GM18498 (cell line): Measurements from ENCODE around the gene CD300A.

ENCODE experiments used
- ATAC-seq: cut with Tn5 transposase; IDR thresholded peaks from one replicate; pipeline ENCODE4 v1.9.1; 2021; ENCODE audit warnings: mild to moderate bottlenecking, moderate library complexity; ENCODE audit not compliant: unreplicated experiment

CD300A gene

DNA sequence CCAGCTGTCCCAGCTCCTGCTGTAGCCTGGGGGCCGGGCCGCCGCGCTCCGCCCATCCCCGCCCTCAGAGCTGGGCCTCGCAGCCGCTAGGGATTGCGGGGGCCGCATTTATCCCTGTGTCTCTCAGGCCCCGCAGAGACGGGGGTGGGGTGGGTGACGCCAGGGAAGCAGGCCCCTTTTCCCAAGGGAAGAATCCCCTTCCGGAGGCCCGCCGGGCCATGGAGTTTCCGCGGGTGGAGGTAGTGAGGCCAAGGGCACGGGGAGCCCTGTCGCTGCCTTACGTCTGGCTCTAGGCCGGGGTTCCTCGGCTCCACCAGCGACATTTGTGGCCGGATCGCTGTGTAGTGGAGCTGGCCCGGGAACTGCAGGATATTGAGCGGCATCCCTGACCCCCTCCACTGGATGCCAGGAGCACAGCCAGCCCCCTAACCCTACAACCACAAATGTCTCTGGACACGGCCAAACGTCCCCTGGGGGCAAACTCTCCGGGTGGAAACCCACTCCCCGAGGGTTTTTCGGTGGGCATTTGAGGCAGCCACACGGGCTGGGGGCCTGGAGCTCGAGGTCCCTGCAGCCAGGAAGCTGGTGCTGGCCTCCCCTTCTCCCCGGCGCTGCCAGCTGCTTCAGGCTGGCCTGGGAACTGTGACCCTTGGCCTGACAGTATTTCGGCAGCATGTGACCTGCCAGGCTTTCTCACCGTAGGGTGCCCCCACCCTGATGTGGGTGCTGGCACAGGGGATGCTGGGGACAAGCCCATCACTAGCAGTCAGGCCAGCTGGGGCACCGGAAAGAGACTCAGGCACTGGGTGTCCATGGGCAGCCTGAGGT, 12.0 kb upstream of the CD300A start:
- peak; percentile 96 for ATAC-seq

- no peak for ATAC-seq
Observed at GRCh38 chr17:74455025-74455545, 11.3 kb upstream of the CD300A start.

DNA sequence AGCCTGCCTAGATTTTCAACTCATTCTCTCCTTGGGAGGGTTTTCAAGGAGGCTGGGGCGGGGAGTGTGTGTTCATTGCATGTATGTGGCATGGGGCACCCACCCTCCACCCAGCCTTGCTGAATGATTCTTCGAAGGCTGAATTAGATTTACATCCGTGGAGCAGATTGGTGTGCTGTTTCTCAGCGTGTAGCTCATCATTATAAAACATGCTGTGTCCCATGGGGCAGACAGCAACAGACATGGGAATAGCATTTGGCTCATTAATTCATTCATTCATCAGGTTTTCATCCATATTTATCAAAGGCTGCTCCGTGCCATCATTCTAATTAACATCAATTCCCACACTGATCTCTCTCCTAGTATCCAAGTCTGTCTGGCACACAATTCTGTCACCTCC, 10.6 kb upstream of the CD300A start:
- ATAC-seq: no peak

- ATAC-seq: no peak
Observed at GRCh38 chr17:74457146-74457819, 9.2 kb upstream of the CD300A start.

DNA sequence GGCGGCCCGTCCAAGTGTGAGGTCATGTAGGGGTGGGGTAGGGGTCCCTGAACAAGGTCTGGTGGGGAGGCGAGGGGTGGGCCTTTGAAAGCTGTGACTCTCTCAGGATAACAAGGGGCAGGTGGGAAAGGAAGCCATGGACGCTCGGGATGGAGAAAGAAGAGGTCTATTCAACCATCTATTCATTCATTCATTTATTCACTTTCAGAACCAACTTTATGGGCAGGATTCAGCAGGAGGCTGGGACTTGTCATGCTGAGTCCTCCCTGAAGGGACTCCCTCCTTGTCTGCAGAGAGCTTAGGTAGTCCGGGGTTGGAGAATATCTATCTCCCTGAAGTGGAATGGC, 8.6 kb upstream of the CD300A start:
- ATAC-seq: no peak

GRCh38 chr17:74458835-74459234, 7.6 kb upstream of the CD300A start:
- ATAC-seq: no peak

DNA sequence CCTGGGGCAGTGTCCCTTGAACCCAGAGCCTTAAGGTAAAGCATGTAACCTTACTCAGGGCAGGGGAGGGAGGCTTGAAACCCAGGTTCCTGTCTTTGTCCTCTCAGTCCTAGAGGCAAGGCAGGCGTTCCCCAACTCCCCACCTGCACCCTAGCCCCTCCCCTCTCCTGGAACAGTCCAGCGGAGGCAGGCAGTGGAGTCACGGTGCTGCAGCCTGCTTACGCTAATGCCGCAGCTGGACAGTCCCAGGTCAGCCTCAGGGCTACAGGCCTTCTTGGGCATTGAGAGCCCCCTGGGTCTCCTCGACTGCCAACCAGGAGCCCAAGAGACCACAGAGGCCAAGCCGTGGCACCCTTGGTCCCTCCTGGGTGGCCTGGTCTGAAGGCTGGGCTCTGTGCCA, 6.8 kb upstream of the CD300A start:
- ATAC-seq: no peak

GRCh38 chr17:74460241-74460640, 6.2 kb upstream of the CD300A start:
- no peak for ATAC-seq

- ATAC-seq: no peak
Observed at GRCh38 chr17:74460996-74461395, 5.4 kb upstream of the CD300A start.

DNA sequence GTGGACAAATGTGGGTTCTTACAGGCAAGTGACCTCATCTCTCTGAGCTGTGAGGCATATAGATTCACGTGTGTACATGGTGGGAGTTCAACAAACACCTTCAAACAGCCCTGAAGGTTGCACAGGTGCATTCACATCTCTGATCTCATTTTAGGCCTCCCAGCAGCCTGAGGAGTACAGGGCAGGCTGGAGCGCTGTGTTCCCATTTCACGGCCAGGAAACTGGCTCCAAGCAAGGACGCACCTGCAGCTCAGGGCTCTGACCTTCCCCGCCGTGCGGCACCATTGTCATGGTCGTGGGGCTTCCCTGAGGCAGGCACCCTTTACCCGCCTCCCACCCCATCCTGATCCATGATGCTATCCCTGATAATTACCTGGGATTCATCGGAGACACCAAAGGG, 4.8 kb upstream of the CD300A start:
- ATAC-seq: no peak

- ATAC-seq: no peak
Observed at GRCh38 chr17:74464730-74465377, 1.6 kb upstream of the CD300A start.

DNA sequence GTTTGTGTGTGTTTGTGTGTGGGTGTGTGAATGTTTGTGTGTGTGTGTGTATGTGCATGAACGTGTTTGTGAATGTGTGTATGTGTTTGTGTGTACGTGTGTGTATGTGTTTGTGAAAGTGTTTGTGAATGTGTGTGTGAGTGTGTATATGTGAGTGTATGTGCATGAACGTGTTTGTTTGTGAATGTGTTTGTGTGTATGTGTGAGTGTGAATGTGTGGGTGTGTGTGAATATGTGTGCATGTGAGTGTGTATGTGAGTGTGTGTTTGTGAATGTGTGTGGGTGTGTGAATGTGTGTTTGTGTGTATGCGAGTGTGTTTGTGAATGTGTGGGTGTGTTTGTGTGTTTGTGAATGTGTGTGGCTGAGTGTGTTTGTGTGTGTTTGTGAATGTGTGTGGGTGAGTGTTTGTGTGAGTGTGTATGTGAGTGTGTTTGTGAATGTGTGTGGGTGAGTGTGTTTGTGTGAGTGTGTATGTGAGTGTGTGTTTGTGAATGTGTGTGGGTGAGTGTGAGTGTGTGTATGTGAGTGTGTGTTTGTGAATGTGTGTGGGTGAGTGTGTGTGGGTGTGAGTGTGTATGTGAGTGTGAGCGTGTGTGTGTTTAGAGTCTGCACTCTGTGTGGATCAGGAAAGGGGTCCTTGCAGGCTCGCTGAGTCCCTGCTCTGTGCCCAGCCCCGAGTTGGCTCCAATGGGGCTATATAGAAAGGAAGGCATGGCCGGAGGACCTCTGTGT, 890 bp upstream of the CD300A start:
- no peak for ATAC-seq

DNA sequence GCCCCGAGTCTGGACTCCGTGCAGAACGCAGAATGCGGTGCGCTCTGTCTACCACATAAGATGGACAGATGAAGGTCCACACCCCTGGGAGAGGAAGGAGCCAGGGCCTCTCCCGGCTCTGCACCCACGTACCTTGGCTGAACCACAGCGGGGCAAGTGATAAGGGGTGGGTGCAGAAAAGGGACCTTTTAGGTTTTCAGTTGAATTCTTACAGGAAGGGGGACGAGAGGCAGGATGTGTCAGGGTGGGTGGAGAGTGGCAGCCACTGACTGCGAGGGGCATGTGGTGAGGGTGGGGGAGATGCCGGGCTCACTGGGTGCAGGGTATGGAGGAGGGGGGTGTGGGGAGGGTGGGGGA, 372 bp downstream of the CD300A start:
- ATAC-seq: no peak

- ATAC-seq: peak; percentile 71
Observed at GRCh38 chr17:74467221-74467951, 952 bp downstream of the CD300A start.

DNA sequence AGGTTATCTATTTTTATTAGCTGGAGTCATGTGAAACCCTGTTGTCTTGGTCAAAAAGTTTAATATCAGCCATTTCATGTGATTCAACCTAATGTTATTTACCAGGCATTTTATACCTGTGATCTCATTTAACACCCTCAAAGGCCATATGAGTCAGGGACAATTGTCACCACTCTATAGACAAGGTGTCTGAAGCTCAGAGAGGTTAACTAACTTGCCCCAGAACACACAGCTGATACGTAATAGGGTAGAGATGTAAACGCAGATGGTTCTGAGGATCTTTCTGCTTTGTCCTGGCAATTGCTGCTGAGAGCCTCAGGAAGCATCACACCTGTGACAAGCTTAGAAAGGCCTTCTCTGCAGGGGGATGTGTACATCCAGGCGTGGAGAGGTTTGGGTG, 4.9 kb downstream of the CD300A start:
- ATAC-seq: no peak

- no peak for ATAC-seq
Observed at GRCh38 chr17:74472890-74473289, 6.5 kb downstream of the CD300A start.

DNA sequence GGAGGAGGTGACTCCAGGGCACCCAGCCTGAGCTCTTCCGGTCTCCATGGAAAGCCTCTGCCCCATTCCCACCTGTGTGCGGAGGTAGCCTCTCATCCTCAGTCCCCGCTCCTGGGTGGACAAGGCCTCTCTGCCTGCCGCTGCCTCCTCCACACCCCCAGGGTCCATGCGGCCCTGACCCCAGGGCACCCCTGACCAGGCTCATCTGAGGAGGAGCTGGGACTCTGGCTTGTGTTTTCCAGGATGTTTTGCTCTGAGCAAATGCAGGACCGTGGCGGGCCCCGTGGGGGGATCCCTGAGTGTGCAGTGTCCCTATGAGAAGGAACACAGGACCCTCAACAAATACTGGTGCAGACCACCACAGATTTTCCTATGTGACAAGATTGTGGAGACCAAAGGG, 6.9 kb downstream of the CD300A start:
- no peak for ATAC-seq

- ATAC-seq: no peak
Observed at GRCh38 chr17:74474043-74474792, 7.8 kb downstream of the CD300A start.

DNA sequence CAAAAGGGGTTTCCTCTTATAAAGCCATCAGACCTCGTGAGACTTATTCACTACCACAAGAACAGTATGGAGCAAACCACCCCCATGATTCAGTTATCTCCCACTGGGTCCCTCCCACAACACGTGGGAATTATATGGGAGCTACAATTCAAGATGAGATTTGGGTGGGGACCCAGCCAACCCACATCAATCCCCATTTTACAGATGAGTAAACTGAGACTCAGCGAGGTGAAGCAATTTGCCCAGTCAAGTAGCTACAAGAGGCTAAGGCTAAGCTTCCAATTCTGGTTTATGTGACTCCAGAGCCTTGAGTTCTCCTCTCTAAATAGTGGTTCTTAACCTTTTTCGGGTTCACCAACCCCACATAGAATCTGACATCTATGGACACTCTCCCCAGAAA, 8.8 kb downstream of the CD300A start:
- ATAC-seq: no peak

DNA sequence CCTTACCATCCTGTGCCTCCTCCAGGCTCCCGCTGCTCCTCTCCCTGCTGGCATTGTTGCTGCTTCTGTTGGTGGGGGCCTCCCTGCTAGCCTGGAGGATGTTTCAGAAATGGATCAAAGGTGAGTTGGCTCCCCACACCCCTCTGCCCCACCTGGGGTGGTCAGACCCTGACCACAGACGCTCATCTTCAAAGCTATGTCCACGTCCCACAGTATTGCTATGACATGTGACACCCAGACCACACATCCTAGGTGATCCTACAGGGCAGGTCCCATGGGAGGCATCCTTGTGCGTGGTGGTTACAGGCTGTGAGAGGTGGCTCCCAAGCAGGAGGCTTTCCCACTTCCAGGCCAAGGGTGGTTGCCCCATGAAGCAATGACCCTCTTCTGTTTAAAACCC, 11.0 kb downstream of the CD300A start:
- ATAC-seq: no peak
